H1 (cell line): ENCODE measurements around the gene TAX1BP1. TPM values are rescaled to one million over a fixed set of nuclear protein-coding genes. Genes with fewer than 3 reads are reported as not detected.

Experiments used
- ASH2L ChIP-seq: fragments of 200-600, 300-600 bp; sonication (generic); IDR thresholded peaks from one replicate; pipeline ENCODE4 v1.7.1; 2017; ENCODE audit warnings: low read length
- CEBPB ChIP-seq: IDR thresholded peaks from 2 replicates; pipeline ENCODE4 v1.6.1; 2012; ENCODE audit warnings: low read depth, low read length
- CREB1 ChIP-seq: IDR thresholded peaks from 2 replicates; pipeline ENCODE4 v1.6.1; 2012; ENCODE audit warnings: inconsistent platforms
- CTBP2 ChIP-seq: IDR thresholded peaks from 2 replicates; pipeline ENCODE4 v1.7.0; 2011; ENCODE audit warnings: borderline replicate concordance, mild to moderate bottlenecking, moderate library complexity, mixed read lengths, low read length; ENCODE audit not compliant: insufficient read depth, insufficient read length
- EZH2 ChIP-seq: fragments of 200-600 bp; sonication (generic); IDR thresholded peaks from 2 replicates; pipeline ENCODE4 v1.7.1; 2012; ENCODE audit warnings: low read depth, mild to moderate bottlenecking, moderate library complexity, low read length, inconsistent platforms; ENCODE audit not compliant: severe bottlenecking
- HDAC2 ChIP-seq, 2 experiments: fragments of 300-600 bp in 1 of 2; sonication (generic) in 1 of 2; IDR thresholded peaks; 2 replicates each; pipeline ENCODE4 v1.6.1; 2011 to 2012; ENCODE audit warnings: low read depth in 2 of 2, low read length in 2 of 2, mild to moderate bottlenecking in 2 of 2, moderate library complexity in 2 of 2, borderline replicate concordance in 1 of 2, inconsistent platforms in 1 of 2
- HDAC6 ChIP-seq: IDR thresholded peaks from one replicate; pipeline ENCODE4 v1.7.1; 2012; ENCODE audit warnings: low read depth, mild to moderate bottlenecking, inconsistent platforms, low read length, moderate library complexity
- JUN ChIP-seq: IDR thresholded peaks from 2 replicates; pipeline ENCODE4 v1.6.1; 2011; ENCODE audit warnings: low read depth, mild to moderate bottlenecking, improper control_type of control experiment, low read length
- JUND ChIP-seq: IDR thresholded peaks from 2 replicates; pipeline ENCODE4 v1.6.1; 2011; ENCODE audit warnings: mild to moderate bottlenecking, improper control_type of control experiment, low read length
- KDM4A ChIP-seq: IDR thresholded peaks from one replicate; pipeline ENCODE4 v1.7.1; 2012; ENCODE audit warnings: low read depth, mild to moderate bottlenecking, moderate library complexity, low read length, inconsistent platforms; ENCODE audit not compliant: severe bottlenecking
- POU5F1 ChIP-seq: IDR thresholded peaks from 2 replicates; pipeline ENCODE4 v1.6.1; 2011; ENCODE audit warnings: low read depth, mild to moderate bottlenecking, low read length, moderate library complexity
- RNF2 ChIP-seq: fragments of 200-900, 300-1000 bp; sonication (generic); IDR thresholded peaks from 2 replicates; pipeline ENCODE4 v1.7.1; 2016; ENCODE audit warnings: borderline replicate concordance, low read depth, mild to moderate bottlenecking, antibody characterized with exemption, low read length; ENCODE audit not compliant: poor library complexity, severe bottlenecking; ENCODE audit errors: missing control alignments
- polyA plus RNA-seq, 7 experiments: library from polyadenylated mRNA; depleted of rRNA in 3 of 7; stranded (reverse) in 5 of 7; unstranded in 2 of 7; fragments of >200 nt in 5 of 7; fragments of 200-250 nt in 2 of 7; gene quantifications; 1 replicate in 5 of 7; 2 replicates in 1 of 7; 4 replicates in 1 of 7; pipeline versions ENCODE4 v1.2.1 to v1.2.3, GENCODE V29; 2011 to 2013; ENCODE audit warnings: missing spikeins in 2 of 7, mixed read lengths in 2 of 7
- total RNA-seq: library from RNA; stranded (reverse); fragmentation: NEBNext Ultra II Directional; extraction: Animal tissue kit (Norgen Biotek cat#: 25700); gene quantifications from 2 replicates; pipeline ENCODE4 v1.2.1, GENCODE V29; 2021

TAX1BP1 gene
- total and polyA plus RNA-seq, 2 of the 8 experiments (the other 6 are each of a cell fraction or from before 2014, with no cell fraction given): 56.0 to 62.7 TPM

DNA sequence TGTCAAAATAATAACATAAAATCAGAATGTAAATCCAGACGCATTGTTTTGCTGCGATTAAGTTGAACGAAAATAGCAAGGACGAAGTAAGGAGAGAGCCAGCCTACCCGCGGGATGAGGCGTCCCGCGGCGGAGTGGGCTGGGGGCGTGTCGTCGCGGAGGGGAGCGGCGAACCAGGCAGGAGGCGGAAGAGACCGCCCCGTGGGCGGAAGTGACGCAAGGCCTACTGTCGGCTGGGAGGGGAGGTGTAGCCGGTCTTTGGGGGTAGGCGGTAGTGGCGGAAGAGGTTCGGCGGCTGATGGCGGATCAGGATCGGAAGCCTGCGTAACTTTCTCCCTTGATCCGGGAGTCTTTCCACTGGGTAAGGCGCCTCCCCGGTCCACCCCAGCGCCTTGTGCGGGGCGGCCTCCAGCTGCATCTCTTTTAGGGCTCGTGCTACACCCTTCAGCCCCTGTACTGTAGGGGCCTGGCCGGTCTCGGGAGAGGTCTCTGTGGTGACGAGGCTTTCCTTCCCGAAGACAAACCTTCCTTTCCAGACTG is at the start of gene TAX1BP1 (continued):
- TF ChIP-seq HDAC2 (IDR thresholded peaks at IDR 0.05; ENCODE audit: borderline replicate concordance in 1 of 2, low read depth in 2 of 2, low read length in 2 of 2) (0 out of 4 replicates have a peak, but pooled peaks of 1 of the 2 experiments have one; percentile 58), CTBP2 (no peak), RNF2 (no peak), CREB1 (peak; percentile 88), CEBPB (peak; percentile 68; the same call in 1 of the 2 replicates), KDM4A (peak; percentile 40), POU5F1 (no peak), JUN (no peak), HDAC6 (no peak), ASH2L (no peak), EZH2 (no peak), JUND (no peak)
